OCI-LY1 (cell line): Measurements from ENCODE around the gene KIAA1755.

Experiments
- H2AFZ ChIP-seq: fragments of 200-600 bp; sonication (generic), shearing (Covaris generic); 2 replicates; pipeline ENCODE4 v1.6.0; 2014; ENCODE audit warnings: antibody characterized with exemption, mild to moderate bottlenecking, low read length
- H3F3A ChIP-seq: fragments of 200-600 bp; sonication (generic), shearing (Covaris generic); 2 replicates; pipeline ENCODE4 v1.6.0; 2014; ENCODE audit warnings: mild to moderate bottlenecking, antibody characterized with exemption, low read length, moderate library complexity; ENCODE audit not compliant: insufficient read depth
- H3K27ac ChIP-seq: fragments of 200-600 bp; sonication (generic); 2 replicates; pipeline ENCODE4 v1.5.1; 2014; ENCODE audit warnings: low read length, mixed run types, mild to moderate bottlenecking, low read depth; ENCODE audit not compliant: poor library complexity, severe bottlenecking
- H3K27me3 ChIP-seq: fragments of 200-600 bp; sonication (generic); 2 replicates; pipeline ENCODE4 v1.6.0; 2014; ENCODE audit warnings: antibody characterized with exemption, mild to moderate bottlenecking, low read length, moderate library complexity; ENCODE audit not compliant: insufficient read depth
- H3K36me3 ChIP-seq: fragments of 200-600 bp; sonication (generic); 2 replicates; pipeline ENCODE4 v1.6.1; 2014; ENCODE audit warnings: mild to moderate bottlenecking, antibody characterized with exemption, low read length, moderate library complexity, mixed read lengths; ENCODE audit not compliant: insufficient read depth
- H3K4me1 ChIP-seq: fragments of 200-600 bp; sonication (generic); 2 replicates; pipeline ENCODE4 v1.5.1; 2014; ENCODE audit warnings: mild to moderate bottlenecking, low read length, moderate library complexity; ENCODE audit not compliant: insufficient read depth, severe bottlenecking
- H3K4me2 ChIP-seq: fragments of 200-600 bp; sonication (generic), shearing (Covaris generic); 2 replicates; pipeline ENCODE4 v1.6.1; 2014; ENCODE audit warnings: low read length
- H3K4me3 ChIP-seq: fragments of 200-600 bp; sonication (generic); 2 replicates; pipeline ENCODE4 v1.5.1; 2014; ENCODE audit warnings: low read length, low read depth, mild to moderate bottlenecking, mixed read lengths; ENCODE audit not compliant: poor library complexity, severe bottlenecking
- H3K79me2 ChIP-seq: fragments of 200-600 bp; shearing (Covaris generic); 2 replicates; pipeline ENCODE4 v1.6.1; 2016; ENCODE audit warnings: mixed run types, low read length, mixed read lengths; ENCODE audit not compliant: insufficient read depth
- H3K9ac ChIP-seq: fragments of 200-600 bp; sonication (generic), shearing (Covaris generic); 2 replicates; pipeline ENCODE4 v1.6.1; 2014; ENCODE audit warnings: mild to moderate bottlenecking, low read length, mixed read lengths
- H3K9me2 ChIP-seq: fragments of 200-600 bp; sonication (generic), shearing (Covaris generic); 2 replicates; pipeline ENCODE4 v1.6.1; 2014; ENCODE audit warnings: low read depth, mild to moderate bottlenecking, low read length, mixed read lengths
- H3K9me3 ChIP-seq: fragments of 200-600 bp; shearing (Covaris generic); 2 replicates; pipeline ENCODE4 v1.6.1; 2014; ENCODE audit warnings: low read length, mixed read lengths
- H4K20me1 ChIP-seq: fragments of 200-600 bp; sonication (generic), shearing (Covaris generic); 2 replicates; pipeline ENCODE4 v1.6.0; 2016; ENCODE audit warnings: mild to moderate bottlenecking, low read length; ENCODE audit not compliant: insufficient read depth
- EZH2 ChIP-seq: fragments of 200-600 bp; sonication (generic), shearing (Covaris generic); IDR thresholded peaks from 2 replicates; pipeline ENCODE4 v1.8.0; 2017; ENCODE audit warnings: borderline replicate concordance, mixed run types, mild to moderate bottlenecking, antibody characterized with exemption, low read length, moderate library complexity, mixed read lengths
- TF ChIP-seq, protein P1 (sequence below): fragments of 200-600 bp; sonication (generic), shearing (Covaris generic); IDR thresholded peaks from 2 replicates; pipeline ENCODE4 v1.5.1; 2017; ENCODE audit warnings: mild to moderate bottlenecking, antibody characterized with exemption, low read length, moderate library complexity, mixed read lengths

The KIAA1755 gene

DNA sequence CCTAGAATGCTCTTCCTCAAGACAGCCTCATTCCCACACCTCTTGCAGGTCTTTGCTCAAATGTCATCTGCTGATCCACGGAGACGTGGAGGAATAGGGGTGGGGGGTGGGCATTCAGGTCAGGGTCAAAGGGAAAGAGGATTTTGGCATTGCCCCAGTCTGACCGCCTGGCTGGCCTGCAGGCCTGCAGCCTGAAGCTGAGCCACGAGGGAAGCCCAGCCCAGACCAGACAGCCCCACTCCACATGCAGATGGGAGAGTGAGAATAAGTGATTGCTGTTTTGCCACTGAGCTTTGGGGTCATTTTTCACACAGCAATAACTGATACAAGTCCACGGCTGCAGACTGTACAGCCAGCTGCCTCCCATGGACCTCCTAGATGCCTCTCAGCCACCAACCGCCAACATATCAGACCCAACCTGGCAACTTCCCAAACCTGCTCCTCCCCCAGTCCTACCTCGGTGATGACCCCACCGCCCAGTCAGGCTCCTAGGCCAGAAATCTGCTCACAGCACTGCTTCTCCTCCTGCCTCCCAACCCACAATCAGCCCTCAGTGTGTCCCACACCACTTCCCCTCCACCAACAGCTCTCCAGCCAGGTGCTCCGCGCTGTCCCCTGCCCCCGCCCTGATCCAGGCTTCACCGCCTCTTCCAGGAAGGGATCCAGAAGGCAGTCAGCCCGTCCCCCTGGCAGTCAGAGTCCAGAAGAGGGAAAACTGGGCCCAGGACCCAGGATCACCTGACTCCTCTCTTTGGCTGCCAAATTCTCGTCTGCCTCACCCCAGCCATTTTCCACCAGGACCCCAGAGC is 14.0 kb downstream of the KIAA1755 start:
- Histone ChIP-seq H3K27ac (no peak overlapping the region), H3K9me2 (no peaks in the 10 kb centered on the region), H3K79me2 (no peaks in the 10 kb centered on the region), H3K36me3 (no peaks in the 10 kb centered on the region; the same call in 1 of the 2 replicates), H3F3A (no peaks in the 10 kb centered on the region), H3K4me3 (no peak overlapping the region), H3K9me3 (peaks cover 12% of the 10 kb centered on the region), H3K4me2 (no peak overlapping the region), H4K20me1 (no peaks in the 10 kb centered on the region), H3K4me1 (no peaks in the 10 kb centered on the region), H2AFZ (no peak overlapping the region), H3K27me3 (no peaks in the 10 kb centered on the region), H3K9ac (no peak overlapping the region)
- TF ChIP-seq, protein P1, sequence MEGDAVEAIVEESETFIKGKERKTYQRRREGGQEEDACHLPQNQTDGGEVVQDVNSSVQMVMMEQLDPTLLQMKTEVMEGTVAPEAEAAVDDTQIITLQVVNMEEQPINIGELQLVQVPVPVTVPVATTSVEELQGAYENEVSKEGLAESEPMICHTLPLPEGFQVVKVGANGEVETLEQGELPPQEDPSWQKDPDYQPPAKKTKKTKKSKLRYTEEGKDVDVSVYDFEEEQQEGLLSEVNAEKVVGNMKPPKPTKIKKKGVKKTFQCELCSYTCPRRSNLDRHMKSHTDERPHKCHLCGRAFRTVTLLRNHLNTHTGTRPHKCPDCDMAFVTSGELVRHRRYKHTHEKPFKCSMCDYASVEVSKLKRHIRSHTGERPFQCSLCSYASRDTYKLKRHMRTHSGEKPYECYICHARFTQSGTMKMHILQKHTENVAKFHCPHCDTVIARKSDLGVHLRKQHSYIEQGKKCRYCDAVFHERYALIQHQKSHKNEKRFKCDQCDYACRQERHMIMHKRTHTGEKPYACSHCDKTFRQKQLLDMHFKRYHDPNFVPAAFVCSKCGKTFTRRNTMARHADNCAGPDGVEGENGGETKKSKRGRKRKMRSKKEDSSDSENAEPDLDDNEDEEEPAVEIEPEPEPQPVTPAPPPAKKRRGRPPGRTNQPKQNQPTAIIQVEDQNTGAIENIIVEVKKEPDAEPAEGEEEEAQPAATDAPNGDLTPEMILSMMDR = no peak
- TF ChIP-seq EZH2 = no peak

DNA sequence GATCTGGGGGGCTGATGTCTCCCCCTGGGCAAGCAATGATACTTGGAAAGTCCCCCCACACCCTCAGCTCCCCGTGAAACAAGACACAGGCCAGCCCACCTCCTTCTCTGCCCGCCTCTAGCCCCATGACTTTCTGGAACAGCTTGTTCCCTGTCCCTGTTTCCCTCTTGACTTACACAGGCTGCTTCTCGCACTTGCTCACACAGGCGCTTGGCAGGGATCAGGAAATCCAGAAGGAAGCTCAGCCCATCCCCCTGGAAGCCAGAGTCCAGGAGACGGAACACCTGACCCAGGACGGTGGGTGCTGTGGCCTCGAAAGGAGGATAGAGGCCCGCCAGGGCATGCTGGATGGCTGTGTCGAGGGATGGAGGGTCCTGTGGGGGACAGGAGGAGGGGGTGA is 14.8 kb downstream of the KIAA1755 start:
- no peak overlapping the region for H3K4me3 ChIP-seq
- no peak overlapping the region for H3K9ac ChIP-seq
- H3K36me3 ChIP-seq = no peaks in the 10 kb centered on the region; the same call in 1 of the 2 replicates
- no peaks in the 10 kb centered on the region for H3F3A ChIP-seq
- TF ChIP-seq, protein P1 = no peak
- TF ChIP-seq EZH2 = no peak
- no peaks in the 10 kb centered on the region for H3K27me3 ChIP-seq
- H3K9me2 ChIP-seq = no peaks in the 10 kb centered on the region
- H2AFZ ChIP-seq = no peak overlapping the region
- H3K27ac ChIP-seq = no peak overlapping the region
- H3K9me3 ChIP-seq = peaks cover 12% of the 10 kb centered on the region
- H3K4me2 ChIP-seq = no peak overlapping the region
- no peaks in the 10 kb centered on the region for H4K20me1 ChIP-seq
- H3K79me2 ChIP-seq = no peaks in the 10 kb centered on the region
- H3K4me1 ChIP-seq = no peaks in the 10 kb centered on the region

DNA sequence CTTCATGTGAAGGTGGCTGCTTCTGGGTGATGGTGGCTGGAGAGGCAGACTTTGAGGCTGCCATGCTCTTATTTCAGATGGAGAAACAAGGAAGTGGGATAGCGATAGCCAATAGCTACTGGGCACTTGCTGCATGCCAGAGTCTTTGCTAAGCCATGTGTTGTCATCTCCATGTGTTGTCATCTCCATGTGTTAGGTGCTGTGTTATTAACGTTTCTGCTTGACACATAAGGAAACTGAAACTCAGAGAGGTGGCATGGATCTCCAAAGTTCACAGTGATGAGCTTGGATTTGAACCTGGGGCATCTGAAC is 16.9 kb downstream of the KIAA1755 start:
- H3F3A ChIP-seq = no peaks in the 10 kb centered on the region
- no peak overlapping the region for H3K9ac ChIP-seq
- peaks cover 12% of the 10 kb centered on the region for H3K9me3 ChIP-seq
- no peaks in the 10 kb centered on the region for H3K27me3 ChIP-seq
- no peak overlapping the region for H3K27ac ChIP-seq
- H3K79me2 ChIP-seq = no peaks in the 10 kb centered on the region
- no peaks in the 10 kb centered on the region for H3K4me1 ChIP-seq
- no peak overlapping the region for H2AFZ ChIP-seq
- H3K4me3 ChIP-seq = no peak overlapping the region
- TF ChIP-seq, protein P1 = no peak
- TF ChIP-seq EZH2 = no peak
- no peaks in the 10 kb centered on the region for H3K9me2 ChIP-seq
- no peak overlapping the region for H3K4me2 ChIP-seq
- no peaks in the 10 kb centered on the region; the same call in 1 of the 2 replicates for H3K36me3 ChIP-seq
- H4K20me1 ChIP-seq = no peaks in the 10 kb centered on the region
